Activated CD8-positive, alpha-beta memory T cell treated with anti-CD3 and anti-CD28 coated beads for 36 hours (primary cell): ENCODE measurements around the gene STK4. TPM values are rescaled to one million over a fixed set of nuclear protein-coding genes. Genes with fewer than 3 reads are reported as not detected.

Experiments
- CTCF ChIA-PET: fragments of 350-600 bp; sonication (Branson Sonifier 250); formaldehyde crosslinking; loops from one replicate; lab custom pipeline; 2021; ENCODE audit warnings: antibody characterized with exemption; lab: Charles Lee
- POLR2A ChIA-PET: fragments of 350-600 bp; sonication (Branson Sonifier 250); formaldehyde crosslinking; loops from one replicate; lab custom pipeline; 2021; ENCODE audit warnings: antibody characterized with exemption; lab: Charles Lee
- total RNA-seq, 2 experiments: library from RNA; stranded (reverse); gene quantifications; one replicate each; pipeline ENCODE4 v1.2.3, GENCODE V29; 2021

Gene STK4
- total RNA-seq, 2 experiments from 2014 or later, result 179 to 190 TPM

DNA sequence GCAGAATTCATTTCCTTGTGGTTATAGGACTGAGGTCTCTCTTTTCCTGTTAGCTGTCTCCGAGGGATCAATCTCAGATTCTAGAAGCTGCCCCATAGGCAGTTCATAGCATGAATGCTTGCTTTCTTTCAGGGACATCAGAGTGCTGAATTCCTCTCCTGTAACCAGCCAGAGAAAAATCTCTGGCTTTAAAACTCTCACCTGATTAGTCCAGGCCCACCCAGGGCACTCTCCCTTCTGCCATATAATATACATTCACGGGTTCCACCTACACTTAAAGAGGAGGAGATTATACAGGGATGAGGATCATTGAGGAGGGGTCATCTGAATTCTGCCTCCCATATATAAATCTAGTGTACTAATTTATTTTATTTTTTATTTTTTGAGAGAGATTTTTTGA is 136.8 kb downstream of the STK4 start:
- ChIA-PET POLR2A (no interaction called here), CTCF (no interaction called here)

DNA sequence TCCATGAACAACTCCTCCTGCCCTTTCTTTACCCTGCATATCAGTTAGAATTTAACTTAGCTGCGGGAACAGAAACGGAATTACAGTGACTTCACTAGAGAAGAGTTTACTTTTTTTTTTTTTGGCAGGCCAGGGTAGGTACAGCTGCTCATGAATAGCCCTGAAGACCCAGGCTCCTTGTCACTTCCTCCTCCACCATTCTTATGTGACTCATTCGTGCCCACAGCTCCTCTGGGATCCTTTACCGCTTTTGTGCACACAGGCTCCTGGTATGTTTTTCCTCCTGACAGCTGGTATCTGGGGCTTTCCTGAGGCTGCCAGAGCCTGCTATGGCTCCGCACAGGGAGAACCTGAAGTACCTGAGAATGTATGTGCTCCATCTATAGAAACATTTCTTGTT is 138.5 kb downstream of the STK4 start:
- POLR2A ChIA-PET, result no interaction called here
- CTCF ChIA-PET, result interaction anchor here (1.2 to 2.6 kb wide), 2 partner anchors 9 kb away, joined by 5 to 11 read pairs; no protein-coding TSS in a partner anchor

DNA sequence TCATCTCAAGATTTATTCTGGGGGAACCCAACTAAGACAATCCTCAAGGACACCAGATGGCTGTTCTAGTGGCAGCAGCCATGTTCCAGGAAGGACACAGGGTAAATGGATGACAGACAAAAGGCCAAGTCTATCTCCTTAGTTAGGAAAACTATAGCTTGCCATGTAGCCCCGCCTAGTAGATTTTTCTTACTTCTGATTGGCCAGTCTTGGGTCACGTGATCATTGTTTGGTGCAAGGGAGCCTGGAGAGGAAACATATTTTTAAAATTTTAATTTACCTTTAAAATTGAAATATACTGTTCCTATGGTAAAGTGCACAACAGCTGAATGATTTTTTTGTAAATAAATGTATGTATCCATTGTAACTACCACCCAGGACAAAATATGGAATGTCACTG is 139.0 kb downstream of the STK4 start:
- ChIA-PET CTCF (interaction anchor here (1.9 to 2.6 kb wide), 2 partner anchors 8 to 10 kb away, joined by 6 to 11 read pairs; no protein-coding TSS in a partner anchor), POLR2A (no interaction called here)

- ChIA-PET CTCF (interaction anchor here (1.1 to 5.1 kb wide), 2 partner anchors 12 to 30 kb away, joined by 4 to 47 read pairs; no protein-coding TSS in a partner anchor), POLR2A (no interaction called here)
Measured at GRCh38 chr20:45109634-45110033, 143.3 kb downstream of the STK4 start.

DNA sequence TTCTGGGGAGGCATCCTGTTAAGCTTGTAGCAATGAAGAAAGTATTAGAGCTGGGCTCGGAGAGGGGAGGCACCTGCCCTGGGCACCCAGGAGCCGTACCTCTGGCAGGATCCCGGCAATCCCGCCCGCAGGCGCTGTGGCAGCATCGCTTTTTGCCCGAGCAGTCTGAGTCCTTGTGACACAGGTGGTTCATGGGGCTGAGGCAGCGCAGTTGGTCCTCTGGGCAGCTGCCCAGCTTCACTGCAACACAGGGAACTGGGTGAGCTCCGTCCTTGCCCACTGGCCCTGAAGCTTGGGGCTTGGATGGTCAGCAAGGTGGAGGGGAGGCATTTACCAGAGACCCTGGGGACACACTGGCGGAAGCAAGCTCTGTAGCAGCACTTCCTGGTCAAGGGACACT is 144.0 kb downstream of the STK4 start:
- POLR2A ChIA-PET, result no interaction called here
- CTCF ChIA-PET, result interaction anchor here (0.8 to 5.1 kb wide), 4 partner anchors 9 to 85 kb away, joined by 3 to 47 read pairs (median 5); partner anchors contain the start of gene KCNS1

DNA sequence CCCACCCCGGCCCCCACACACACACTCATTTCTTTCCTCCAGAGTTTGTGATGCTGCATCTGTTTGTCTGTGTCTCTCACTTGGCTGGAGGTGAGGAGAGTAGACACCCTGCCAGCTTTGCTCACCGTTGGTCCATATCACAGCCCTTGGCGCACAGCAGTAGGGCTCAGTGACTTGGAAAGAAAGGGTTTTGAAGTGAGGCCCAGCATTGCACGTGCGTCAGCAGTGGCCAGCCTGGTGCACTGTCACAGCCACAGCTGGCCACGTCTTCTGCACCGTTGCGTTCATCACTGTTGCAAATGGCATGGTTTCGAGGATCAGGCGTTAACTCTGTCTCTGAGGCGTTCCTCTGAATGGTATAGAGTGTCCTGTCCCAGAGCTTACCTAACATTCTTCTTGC is 145.0 kb downstream of the STK4 start:
- ChIA-PET CTCF (interaction anchor here (0.7 to 5.1 kb wide), 5 partner anchors 10 to 179 kb away, joined by 3 to 47 read pairs (median 6); partner anchors contain the start of gene KCNS1), POLR2A (no interaction called here)

- ChIA-PET POLR2A (no interaction called here), CTCF (interaction anchor here (0.6 to 5.1 kb wide), 9 partner anchors 9 to 178 kb away, joined by 3 to 47 read pairs (median 5); partner anchors contain the start of gene KCNS1)
Measured at GRCh38 chr20:45111799-45112471, 145.6 kb downstream of the STK4 start.

DNA sequence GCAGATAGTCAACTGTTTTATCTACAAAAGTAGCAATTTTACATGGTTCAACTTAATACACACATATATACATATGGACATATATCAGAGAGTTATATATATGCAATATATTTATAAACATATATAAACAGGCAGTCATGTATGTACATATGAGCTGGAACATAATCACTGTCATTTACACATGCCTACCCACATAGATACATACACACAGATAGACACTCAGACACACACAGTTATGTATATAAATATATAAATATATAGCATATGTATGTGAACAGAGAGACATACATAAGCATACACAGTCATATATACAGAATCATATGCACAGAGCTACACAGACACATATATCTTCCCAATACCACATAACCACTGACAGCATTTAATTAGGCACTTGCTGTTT is 146.4 kb downstream of the STK4 start:
- ChIA-PET POLR2A (no interaction called here), CTCF (interaction anchor here (1.2 to 5.1 kb wide), 5 partner anchors 8 to 177 kb away, joined by 4 to 47 read pairs (median 6); no protein-coding TSS in a partner anchor)

GRCh38 chr20:45113865-45114264 is 147.6 kb downstream of the STK4 start:
- ChIA-PET CTCF (interaction anchor here (2.0 to 5.1 kb wide), 2 partner anchors 16 to 25 kb away, joined by 5 to 47 read pairs; no protein-coding TSS in a partner anchor), POLR2A (no interaction called here)

GRCh38 chr20:45114465-45115385 is 148.4 kb downstream of the STK4 start, which contains the start of gene WFDC5:
Gene WFDC5 (minus strand): TSS chr20:45115174. CDS start chr20:45115083, 91 bp downstream.
- CTCF ChIA-PET, result interaction anchor here (0.6 to 5.1 kb wide), 4 partner anchors 8 to 22 kb away, joined by 3 to 47 read pairs (median 4); no protein-coding TSS in a partner anchor

GRCh38 chr20:45115386-45115774 is 149.1 kb downstream of the STK4 start:
- CTCF ChIA-PET, result interaction anchor here (0.6 to 1.7 kb wide), 4 partner anchors 9 to 23 kb away, joined by 3 to 5 read pairs (median 4); no protein-coding TSS in a partner anchor
- POLR2A ChIA-PET, result no interaction called here

More at GRCh38 chr20:45114465-45115385, 148.4 kb downstream of the STK4 start, which contains the start of gene WFDC5:
- POLR2A ChIA-PET, result no interaction called here

DNA sequence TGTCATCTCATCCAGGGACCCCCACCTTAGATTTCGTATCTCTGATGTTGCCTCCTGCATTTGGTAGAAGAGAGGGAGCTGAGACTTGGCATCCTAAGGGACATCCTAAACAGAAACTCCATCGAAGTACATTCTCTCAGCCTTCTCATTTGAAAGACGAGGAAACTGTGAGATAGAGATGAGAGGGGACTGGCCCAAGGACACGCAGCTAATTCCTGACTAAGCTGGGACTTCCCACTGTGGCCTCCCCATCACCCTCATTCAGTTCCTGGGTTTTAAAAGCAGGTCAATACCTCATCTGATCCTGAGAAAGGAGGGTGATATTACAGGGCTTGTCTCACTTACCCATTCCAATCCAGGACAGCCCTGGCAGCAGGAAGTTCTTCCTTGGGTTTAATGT is 149.5 kb downstream of the STK4 start:
- CTCF ChIA-PET, result interaction anchor here (0.8 to 1.7 kb wide), 3 partner anchors 10 to 23 kb away, joined by 3 to 5 read pairs (median 4); no protein-coding TSS in a partner anchor

GRCh38 chr20:45117581-45117980 is 151.3 kb downstream of the STK4 start:
- CTCF ChIA-PET, result interaction anchor here (0.8 kb wide), 1 partner anchor 155 kb away, joined by 3 read pairs; no protein-coding TSS in a partner anchor
- POLR2A ChIA-PET, result no interaction called here

More for the DNA sequence above, 149.5 kb downstream of the STK4 start:
- POLR2A ChIA-PET, result no interaction called here

- POLR2A ChIA-PET, result no interaction called here
- CTCF ChIA-PET, result interaction anchor here (0.8 kb wide), 1 partner anchor 154 kb away, joined by 3 read pairs; no protein-coding TSS in a partner anchor
Measured at GRCh38 chr20:45118028-45118427, 151.7 kb downstream of the STK4 start.

- ChIA-PET CTCF (no interaction called here), POLR2A (no interaction called here)
Measured at GRCh38 chr20:45119556-45120266, 153.4 kb downstream of the STK4 start.

GRCh38 chr20:45121388-45121787 is 155.1 kb downstream of the STK4 start:
- ChIA-PET POLR2A (no interaction called here), CTCF (interaction anchor here (0.6 to 0.9 kb wide), 2 partner anchors 9 to 165 kb away, joined by 4 read pairs; no protein-coding TSS in a partner anchor)

- CTCF ChIA-PET, result interaction anchor here (0.8 kb wide), 1 partner anchor 12 kb away, joined by 3 read pairs; no protein-coding TSS in a partner anchor
- POLR2A ChIA-PET, result no interaction called here
Measured at GRCh38 chr20:45124365-45124764, 158.1 kb downstream of the STK4 start, which contains the start of gene WFDC12. Gene WFDC12 (minus strand): TSS chr20:45124465. CDS start chr20:45124447, 18 bp downstream.

DNA sequence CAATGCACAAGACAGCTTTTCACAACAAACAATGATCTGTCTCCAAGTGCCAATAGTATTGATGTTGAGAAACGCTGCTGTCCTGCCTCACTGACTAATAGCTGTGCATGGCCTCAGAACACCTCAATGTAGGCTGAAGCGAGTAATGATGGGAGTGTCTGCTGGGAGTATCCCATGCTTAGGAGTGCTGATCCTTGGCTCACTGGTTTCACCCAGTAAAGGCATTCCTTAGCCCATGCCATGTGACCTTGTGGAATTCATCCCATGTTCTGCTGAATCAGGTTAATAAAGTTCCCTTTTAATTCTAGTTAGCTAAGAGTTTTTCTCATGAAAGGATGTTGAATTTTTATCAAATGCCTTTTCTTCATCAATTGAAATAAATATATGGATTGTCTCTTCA is 161.8 kb downstream of the STK4 start:
- ChIA-PET POLR2A (no interaction called here), CTCF (no interaction called here)
